Pancreas (tissue), 10 donors: ENCODE measurements around the gene VSTM2B. TPM values are rescaled to one million over a fixed set of nuclear protein-coding genes. Genes with fewer than 3 reads are reported as not detected.
"Not testable (repeated sequence)": the region's sequence is repeated elsewhere in the genome, so short reads cannot be mapped to it uniquely, and the experiment has no call there.

Source experiments
- ATAC-seq, 4 donors: fragments of 200-7000 bp; cut with Tn5 transposase; one replicate each; pipeline versions ENCODE4 v1.8.0 to v1.9.1; 2020; ENCODE audit warnings: mild to moderate bottlenecking in 4 of 4, moderate library complexity in 4 of 4
- DNase-seq, 6 donors: peaks; one replicate each; pipeline ENCODE4 v3.0.0-alpha.2; 2020
- FAIRE-seq: peaks from 2 replicates; lab custom pipeline; 2012; peaks lifted over from hg19 to GRCh38; lab: Jason Lieb, UNC
- H3K27ac ChIP-seq, 4 donors: fragments of 200-600 bp; sonication (generic); 1 replicate in 3 of 4; 2 replicates in 1 of 4; pipeline versions ENCODE4 v1.5.0 to v1.8.0; 2020
- H3K27me3 ChIP-seq, 4 donors: fragments of 200-600 bp; one replicate each; pipeline ENCODE4 v1.8.0; 2021
- H3K36me3 ChIP-seq, 3 donors: fragments of 200-600 bp; sonication (generic) in 1 of 3; one replicate each; pipeline versions ENCODE4 v1.5.0 to v1.8.0; 2020 to 2021
- H3K4me1 ChIP-seq, 3 donors: fragments of 200-600 bp; one replicate each; pipeline ENCODE4 v1.8.0; 2021
- H3K4me3 ChIP-seq, 4 donors: fragments of 200-600 bp; sonication (generic) in 2 of 4; one replicate each; pipeline versions ENCODE4 v1.5.0 to v1.8.0; 2020 to 2021
- H3K9me3 ChIP-seq, 4 donors: fragments of 200-600 bp; one replicate each; pipeline ENCODE4 v1.8.0; 2021
- CTCF ChIP-seq, 4 donors: fragments of 200-600 bp; sonication (generic) in 3 of 4; IDR thresholded peaks; one replicate each; pipeline versions ENCODE4 v1.5.0 to v1.8.0; 2021; ENCODE audit warnings: antibody characterized with exemption in 4 of 4
- WGBS, 2 donors: extraction: QIAGEN DNeasy Blood & Tissue Kit; methylation state at CpG; one replicate each; pipeline ENCODE4 v1.1.7; 2013; 5-methylcytosine and 5-hydroxymethylcytosine counted together
- intact Hi-C, 3 donors: fragments of 100-400 bp; cut with DNase I; formaldehyde crosslinking; loops; one replicate each; pipeline versions ENCODE4 v1.11.1 to v1.14.2; 2022
- polyA plus RNA-seq, 2 donors: library from polyadenylated mRNA; stranded (reverse); fragments of 200-250 nt; gene quantifications; one replicate each; pipeline ENCODE4 v1.2.3, GENCODE V29; 2013
- total RNA-seq, 6 donors: library from RNA; stranded (reverse); fragmentation: NEBNext Ultra II Directional in 4 of 6; extraction: Animal tissue kit (Norgen Biotek cat#: 25700) in 4 of 6; gene quantifications; one replicate each; pipeline versions ENCODE4 v1.2.1 to v1.2.4, GENCODE V29; 2021 to 2023
- donor health status: healthy with polysubstance abuse.
- donor health status: DM: no; HTN: no; CAD: no; lungs with moderate emphysema.
- donor health status: DM: no; HTN: no; CAD: no.
- donor health status: control.
- donor health status: control.
- donor health status: Bipolar disorder and iron deficiency.
- donor health status: DM: yes; HTN: yes; CAD: no.
- donor health status: DM: no; HTN: no; CAD: no.
- donor health status: DM: no; HTN: no; CAD: no.
- donor health status: DM: yes; HTN: yes; CAD: no.

Gene VSTM2B
- total and polyA plus RNA-seq, 8 donors = 0.05 TPM; not detected in 7

GRCh38 chr19:29542776-29543175 lies 17.0 kb downstream of the VSTM2B start:
- no peaks in the 10 kb centered on the region for H3K36me3 ChIP-seq
- no peak overlapping the region for H3K4me3 ChIP-seq
- peak in 2 of 6 donors; percentile 2 for DNase-seq
- no peaks in the 10 kb centered on the region for H3K4me1 ChIP-seq
- ATAC-seq = no peak
- 49 to 61% methylated on average over 3 of the region's 3 CpGs for WGBS, 2 donors
- no peak for FAIRE-seq
- no peaks in the 10 kb centered on the region for H3K27me3 ChIP-seq
- intact Hi-C loops = no loop called here
- no peak overlapping the region for H3K27ac ChIP-seq
- TF ChIP-seq CTCF (IDR thresholded peaks at IDR 0.05) = no peak
- no peaks in the 10 kb centered on the region for H3K9me3 ChIP-seq

GRCh38 chr19:29543381-29543780 lies 17.6 kb downstream of the VSTM2B start:
- intact Hi-C loops = no loop called here
- H3K4me1 ChIP-seq = no peaks in the 10 kb centered on the region
- FAIRE-seq (no peak), ATAC-seq (no peak), DNase-seq (peak in 2 of 6 donors; percentile 9 to 14)
- no peak for TF ChIP-seq CTCF (IDR thresholded peaks at IDR 0.05)
- no peaks in the 10 kb centered on the region for H3K27me3 ChIP-seq
- no peaks in the 10 kb centered on the region for H3K36me3 ChIP-seq
- 41 to 45% methylated on average over 2 of the region's 2 CpGs for WGBS, 2 donors
- H3K27ac ChIP-seq = no peak overlapping the region
- no peak overlapping the region for H3K4me3 ChIP-seq
- H3K9me3 ChIP-seq = no peaks in the 10 kb centered on the region

DNA sequence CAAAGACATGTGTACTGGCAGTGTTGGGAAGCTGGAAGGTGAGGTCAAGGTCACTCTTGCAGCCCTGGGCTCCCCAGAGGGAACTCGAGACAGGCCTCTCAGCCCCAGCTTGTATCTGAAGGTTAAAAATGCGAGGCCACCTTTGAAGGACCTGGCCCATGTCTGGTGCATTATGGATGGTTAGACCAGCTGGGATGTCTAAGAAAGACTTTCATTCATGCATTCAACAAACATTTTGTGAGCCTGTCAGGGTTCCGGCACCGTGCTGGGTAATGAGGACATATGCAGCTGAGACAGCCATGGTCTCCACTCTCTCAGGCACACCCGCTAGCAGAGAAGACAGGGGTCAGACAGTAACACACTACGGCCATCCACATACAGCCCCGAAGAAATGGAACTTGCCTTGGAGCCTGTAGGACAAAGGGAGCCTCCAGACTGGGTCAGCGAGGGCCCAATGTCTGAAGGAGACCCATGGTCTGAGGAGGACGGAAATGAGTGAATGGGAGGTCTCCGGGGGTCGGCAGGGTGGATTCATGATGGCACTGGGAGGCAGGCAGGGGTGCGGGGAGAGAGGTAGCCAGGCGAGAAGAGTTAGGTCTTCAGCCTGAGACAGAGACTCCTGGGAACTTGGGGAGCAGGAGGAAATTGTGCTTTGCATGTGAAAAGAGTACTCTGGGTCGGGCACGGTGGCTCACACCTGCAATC lies 19.0 kb downstream of the VSTM2B start:
- Histone ChIP-seq H3K36me3 (no peaks in the 10 kb centered on the region), H3K9me3 (no peaks in the 10 kb centered on the region), H3K27me3 (no peaks in the 10 kb centered on the region), H3K4me3 (no peak overlapping the region), H3K27ac (no peak overlapping the region), H3K4me1 (no peaks in the 10 kb centered on the region)
- ATAC-seq (no peak), DNase-seq (peak in 2 of 6 donors; percentile 14 to 26), FAIRE-seq (no peak)
- 75 to 83% methylated on average over 15 of the region's 15 CpGs for WGBS, 2 donors
- TF ChIP-seq CTCF (IDR thresholded peaks at IDR 0.05) = no peak
- intact Hi-C loops = no loop called here

DNA sequence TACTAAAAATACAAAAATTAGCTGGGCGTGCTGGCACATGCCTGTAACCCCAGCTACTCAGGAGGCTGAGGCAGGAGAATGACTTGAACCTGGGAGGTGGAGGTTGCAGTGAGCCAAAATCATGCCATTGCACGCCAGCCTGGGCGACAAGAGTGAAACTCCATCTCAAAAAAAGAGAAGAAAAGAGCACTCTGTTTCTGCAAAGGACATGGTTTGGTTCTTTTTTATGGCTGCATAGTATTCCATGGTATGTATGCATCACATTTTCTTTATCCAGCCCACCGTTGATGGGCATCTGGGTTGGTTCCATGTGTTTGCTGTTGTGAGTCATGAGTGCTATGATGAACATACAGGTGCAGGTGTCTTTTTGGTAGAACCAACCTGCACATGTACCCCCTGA lies 19.7 kb downstream of the VSTM2B start:
- H3K4me3 ChIP-seq, H3K27me3 ChIP-seq, H3K9me3 ChIP-seq, H3K4me1 ChIP-seq, H3K27ac ChIP-seq, ATAC-seq, DNase-seq, intact Hi-C loops, H3K36me3 ChIP-seq, FAIRE-seq: not testable (repeated sequence)
- WGBS, 2 donors = 79 to 87% methylated on average over 4 of the region's 4 CpGs

GRCh38 chr19:29545866-29546582 lies 20.2 kb downstream of the VSTM2B start:
- WGBS, 2 donors = 62 to 71% methylated on average over 8 of the region's 8 CpGs
- intact Hi-C loops = no loop called here
- Histone ChIP-seq H3K36me3 (no peaks in the 10 kb centered on the region), H3K27ac (no peak overlapping the region), H3K9me3 (no peaks in the 10 kb centered on the region), H3K4me3 (no peak overlapping the region), H3K27me3 (no peaks in the 10 kb centered on the region), H3K4me1 (no peaks in the 10 kb centered on the region)
- ATAC-seq = no peak
- FAIRE-seq = no peak
- DNase-seq = peak in 2 of 6 donors; percentile 7 to 13
- no peak for TF ChIP-seq CTCF (IDR thresholded peaks at IDR 0.05)
